HG02763 (cell line): ENCODE results near the gene MGA.

Experiments used
- ATAC-seq: cut with Tn5 transposase; IDR thresholded peaks from one replicate; pipeline ENCODE4 v1.9.1; 2021; ENCODE audit warnings: mild to moderate bottlenecking, moderate library complexity; ENCODE audit not compliant: unreplicated experiment

MGA gene

DNA sequence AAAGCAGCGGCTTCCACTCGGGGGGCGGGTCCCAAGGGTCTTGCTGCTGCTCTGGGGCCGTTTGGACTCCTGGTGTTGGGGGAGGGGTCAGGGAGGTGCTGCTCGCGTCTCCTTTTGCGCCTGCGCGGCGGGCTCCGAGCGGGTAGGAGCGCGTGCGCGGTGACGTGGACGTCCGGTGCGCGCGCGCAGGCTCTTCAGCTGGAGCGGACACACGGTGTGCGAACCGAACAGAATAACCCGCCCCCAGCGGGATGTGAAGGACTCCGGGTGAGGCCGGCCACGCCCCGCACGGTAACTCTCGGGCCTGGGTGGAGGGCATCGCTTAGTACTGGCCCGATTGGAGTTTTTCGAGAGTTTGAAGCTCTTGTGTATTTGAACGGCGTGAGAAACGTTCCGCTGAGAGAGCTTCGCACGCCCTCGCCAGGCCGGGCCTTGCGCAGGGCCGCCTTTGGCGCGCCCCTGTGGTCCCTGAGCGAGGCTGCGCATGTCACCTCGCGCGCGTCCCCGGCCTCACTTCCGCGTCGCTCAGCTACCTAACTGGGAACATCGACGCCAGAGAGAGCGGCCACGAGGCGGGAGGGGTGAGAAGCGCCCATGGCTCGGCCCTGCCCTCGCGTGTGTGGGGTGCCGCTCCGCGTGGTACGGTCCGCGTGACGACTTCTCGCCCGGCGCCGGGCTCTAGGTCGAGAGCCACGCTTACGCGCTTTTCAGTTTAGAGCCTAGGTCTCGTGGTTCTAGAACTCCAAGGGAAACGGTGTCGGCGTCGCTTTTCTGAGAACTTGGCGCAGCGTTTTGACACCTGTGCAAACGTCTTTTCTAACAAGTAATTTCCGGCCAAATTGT lies at the start of gene MGA:
TSS of gene MGA (plus strand) at position 171 of the 843 bp plus-strand sequence.
- ATAC-seq: peak; percentile 71

DNA sequence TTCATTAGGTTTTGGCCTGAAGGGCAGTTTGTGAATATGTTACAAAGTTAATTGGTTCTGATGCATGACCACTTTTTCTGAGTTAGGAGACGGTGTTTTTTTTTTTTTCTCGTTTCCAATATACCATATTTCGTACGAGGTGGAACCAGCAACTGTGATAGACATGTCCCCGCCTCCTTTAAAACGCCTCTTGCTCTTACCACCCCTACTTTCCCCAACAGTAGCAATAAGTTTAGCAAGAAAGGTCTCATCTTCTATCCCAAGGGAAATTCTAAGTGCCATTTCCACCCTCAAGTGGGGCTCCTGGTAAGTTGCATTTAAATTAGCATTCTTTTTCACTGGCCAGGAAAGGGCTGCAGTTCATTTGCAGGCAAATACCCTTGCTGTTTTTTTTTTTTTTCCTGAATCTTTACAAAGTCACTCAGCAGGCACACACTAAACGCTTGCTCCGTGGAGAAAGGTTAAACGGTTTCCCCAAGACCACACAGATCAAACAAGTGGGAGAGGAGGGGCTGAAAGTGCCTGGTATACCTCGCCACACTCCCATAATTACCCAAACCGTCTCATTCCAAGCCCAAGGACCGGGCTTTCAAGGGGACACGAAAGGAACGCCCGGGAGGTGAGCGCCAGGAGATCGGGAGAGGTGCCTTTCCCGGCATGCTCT lies 39.5 kb upstream of the MGA start:
- ATAC-seq: no peak

GRCh38 chr15:41621200-41622193 lies 38.7 kb upstream of the MGA start:
- peak; percentile 45 for ATAC-seq

DNA sequence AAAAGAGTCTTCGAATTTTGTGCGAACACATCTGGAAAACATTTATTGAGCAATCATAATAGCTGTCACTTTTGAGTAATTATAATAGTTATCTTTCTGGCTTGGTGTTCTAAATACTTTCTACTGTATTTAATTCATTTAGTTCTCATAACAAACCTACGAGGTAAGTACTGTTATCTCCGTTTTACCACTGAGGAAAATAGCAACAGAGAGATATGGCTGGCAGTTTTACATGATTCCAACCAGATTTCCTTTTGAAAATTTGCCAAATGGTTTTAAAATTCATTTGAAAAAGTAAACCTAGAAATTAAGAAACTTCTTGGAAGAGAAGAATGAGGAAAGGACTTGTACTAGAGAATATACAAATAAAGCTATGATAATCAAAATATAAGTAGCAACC lies 37.3 kb upstream of the MGA start:
- no peak for ATAC-seq

DNA sequence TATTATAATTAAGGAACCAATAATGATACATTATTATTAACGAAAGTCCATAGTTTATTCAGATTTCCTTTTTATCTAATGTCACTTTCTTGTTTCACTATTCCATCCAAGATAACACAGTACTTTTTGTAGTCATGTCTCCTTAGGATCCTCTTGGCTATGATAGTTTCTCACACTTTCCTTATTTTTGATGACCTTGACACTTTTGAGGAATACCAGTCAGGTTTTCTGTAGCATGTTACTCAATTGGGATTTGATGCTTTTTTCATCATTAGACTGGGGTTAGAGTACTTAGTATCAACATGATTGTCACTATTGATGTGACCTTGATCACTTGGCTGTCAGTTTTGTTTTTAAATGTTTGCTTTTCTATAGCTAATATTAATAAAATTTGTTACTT lies 33.0 kb upstream of the MGA start:
- no peak for ATAC-seq

DNA sequence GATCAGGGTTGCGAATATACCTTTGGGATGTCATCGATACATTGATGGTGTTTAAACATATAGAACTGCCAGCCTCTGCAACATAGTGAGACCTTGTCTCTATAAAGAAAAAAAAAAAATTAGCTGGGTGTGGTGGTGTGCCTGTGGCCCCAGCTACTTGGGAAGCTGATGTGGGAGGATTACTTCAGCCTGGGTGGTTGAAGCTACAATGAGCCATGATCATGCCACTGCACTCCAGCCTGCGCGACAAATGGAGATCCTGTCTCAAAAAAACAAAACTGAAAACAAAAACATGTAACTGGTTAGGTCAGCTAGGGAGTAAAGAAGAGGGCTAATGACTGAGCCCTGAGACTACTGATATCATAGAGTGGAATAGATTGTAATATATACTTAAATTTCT lies 30.7 kb upstream of the MGA start:
- ATAC-seq: no peak

DNA sequence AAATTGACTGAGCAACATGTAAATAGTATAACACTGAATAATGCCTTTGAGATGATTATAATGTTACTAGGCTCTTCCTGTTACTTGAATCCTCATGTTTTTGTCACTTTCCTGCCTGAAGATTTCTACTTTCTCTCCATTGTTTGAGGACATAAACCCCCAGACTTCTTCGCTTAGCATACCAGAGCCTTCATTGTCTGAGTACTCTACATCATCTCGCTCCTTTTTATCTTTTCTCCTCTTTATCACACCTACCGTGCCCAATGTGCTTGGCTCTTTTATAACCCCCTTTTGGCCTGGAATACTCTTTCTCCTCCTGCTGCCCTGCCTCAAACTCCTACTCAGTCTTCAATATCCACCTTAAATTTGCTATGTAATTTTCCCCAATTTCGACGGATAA lies 30.3 kb upstream of the MGA start:
- ATAC-seq: no peak

GRCh38 chr15:41630616-41631217 lies 29.5 kb upstream of the MGA start:
- no peak for ATAC-seq

DNA sequence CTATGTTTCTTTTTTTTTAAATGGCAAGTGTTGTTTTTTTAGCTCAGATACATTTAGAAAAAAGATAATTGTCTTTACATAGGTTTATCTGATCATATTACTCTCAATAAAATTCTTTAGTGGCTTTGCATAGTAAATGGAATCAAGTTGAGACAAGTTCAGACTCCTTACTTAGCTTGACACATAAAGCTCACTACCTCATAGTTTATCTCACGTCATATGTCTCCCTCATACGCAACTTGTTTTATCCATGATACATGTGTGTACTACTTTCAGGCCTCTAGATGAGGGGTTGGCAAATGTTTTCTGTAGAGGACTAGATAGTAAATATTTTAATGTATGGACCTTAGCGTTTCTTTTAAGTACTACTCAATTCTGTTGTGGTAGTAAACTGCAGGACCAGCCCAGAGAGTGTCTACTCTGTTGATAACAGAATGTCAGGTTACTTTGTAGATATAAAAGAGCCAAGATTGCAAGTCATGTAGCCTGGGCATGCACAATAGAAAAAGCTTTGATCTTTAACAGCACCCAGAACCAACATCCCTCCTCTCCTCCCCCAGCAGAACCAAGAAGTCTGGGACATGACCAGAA lies 28.2 kb upstream of the MGA start:
- ATAC-seq: no peak

DNA sequence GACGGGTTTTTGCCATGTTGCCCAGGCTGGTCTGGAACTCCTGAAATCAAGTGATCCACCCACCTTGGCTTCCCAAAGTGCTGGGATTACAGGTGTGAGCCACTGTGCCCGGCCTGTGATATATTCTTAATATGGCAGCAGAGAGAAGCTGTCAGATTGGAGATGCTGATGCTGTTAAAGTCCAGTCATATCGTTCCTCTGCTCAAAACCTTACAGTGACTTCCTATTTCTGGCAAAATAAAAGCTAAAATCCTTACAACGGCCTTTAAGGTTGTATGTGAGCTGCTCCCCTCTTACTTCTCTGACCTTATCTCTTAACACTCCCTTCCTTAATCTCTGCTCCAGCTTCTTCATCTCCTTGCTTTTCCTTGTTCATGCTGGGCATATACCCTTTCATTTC lies 26.6 kb upstream of the MGA start:
- ATAC-seq: no peak

- ATAC-seq: no peak
These were observed 26.1 kb upstream of the MGA start for GRCh38 chr15:41634072-41634626.

DNA sequence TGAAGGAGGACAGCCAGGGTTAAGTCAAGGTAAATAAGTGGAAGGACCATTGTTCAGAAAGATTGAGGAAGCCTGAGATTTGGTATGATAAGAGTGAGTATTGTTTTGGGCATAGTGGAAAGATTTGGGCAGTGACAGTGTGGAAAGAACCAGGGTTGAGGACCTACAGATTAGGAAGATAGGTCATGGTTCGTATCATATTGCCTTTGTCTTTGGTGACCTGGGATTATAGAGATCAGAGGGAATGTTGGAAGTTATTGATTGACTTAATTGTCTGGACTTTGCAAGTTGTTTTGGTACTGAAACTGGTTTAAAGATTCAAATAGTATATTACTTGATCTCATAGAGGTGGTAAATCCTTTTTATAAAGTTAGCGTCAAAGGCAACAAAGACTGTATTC lies 23.1 kb upstream of the MGA start:
- no peak for ATAC-seq

DNA sequence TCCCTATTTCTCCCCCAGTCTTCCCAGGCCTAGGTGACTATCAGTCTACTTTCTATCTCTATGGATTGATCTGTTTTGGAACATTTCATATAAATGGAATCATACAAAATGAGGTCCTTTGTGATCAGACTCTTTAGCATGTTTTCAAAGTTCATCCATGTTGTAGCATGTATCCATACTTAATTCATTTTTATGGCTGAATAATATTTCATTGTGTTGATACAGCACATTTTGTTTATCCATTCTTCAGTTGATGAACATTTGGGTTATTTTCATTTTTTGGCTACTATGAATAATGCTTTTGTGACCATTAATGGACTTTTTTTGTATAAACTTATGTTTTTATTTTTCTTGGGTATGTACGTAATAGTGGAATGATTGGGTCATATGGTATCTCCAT lies 19.2 kb upstream of the MGA start:
- ATAC-seq: no peak

- ATAC-seq: no peak
These were observed 12.9 kb upstream of the MGA start for GRCh38 chr15:41647262-41647661.

DNA sequence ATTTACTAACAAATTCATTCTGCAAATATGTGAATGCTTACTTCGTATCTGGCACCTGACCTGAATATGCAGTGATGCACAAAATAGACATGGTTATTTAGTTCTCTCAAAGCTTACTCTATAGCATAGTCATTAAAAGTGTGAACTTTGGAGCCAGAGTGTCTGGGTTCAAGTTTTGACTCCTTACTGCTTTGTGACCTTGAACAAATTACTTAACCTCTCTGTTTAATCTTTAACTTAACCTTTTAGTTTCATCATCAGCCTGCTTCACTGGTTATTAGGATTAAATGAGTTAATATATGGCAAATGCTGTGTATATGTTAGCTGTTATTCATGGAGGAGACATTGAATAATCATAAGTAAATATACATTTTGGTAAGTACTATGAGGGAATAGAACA lies 12.1 kb upstream of the MGA start:
- ATAC-seq: no peak

GRCh38 chr15:41648770-41649169 lies 11.4 kb upstream of the MGA start:
- no peak for ATAC-seq

DNA sequence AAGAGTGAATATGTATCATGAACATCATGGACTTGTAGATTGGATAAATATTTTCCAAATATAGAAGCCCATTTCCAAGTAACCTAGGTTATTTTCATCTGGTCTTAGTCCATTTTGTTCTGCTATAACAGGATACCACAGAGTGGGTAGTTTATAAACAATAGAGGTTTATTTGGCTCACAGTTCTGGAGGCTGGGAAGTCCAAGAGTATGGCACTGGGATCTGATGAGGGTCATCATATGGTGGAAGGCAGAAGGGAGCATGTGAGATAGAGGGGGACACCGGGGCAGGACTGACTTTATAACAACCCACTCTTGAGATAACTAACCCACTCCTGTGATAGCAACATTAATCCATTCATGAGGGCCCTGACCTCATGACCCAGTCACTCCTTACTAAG lies 9.4 kb upstream of the MGA start:
- no peak for ATAC-seq

GRCh38 chr15:41651373-41651772 lies 8.8 kb upstream of the MGA start:
- no peak for ATAC-seq

- ATAC-seq: no peak
These were observed 6.4 kb upstream of the MGA start for GRCh38 chr15:41653760-41654159.

DNA sequence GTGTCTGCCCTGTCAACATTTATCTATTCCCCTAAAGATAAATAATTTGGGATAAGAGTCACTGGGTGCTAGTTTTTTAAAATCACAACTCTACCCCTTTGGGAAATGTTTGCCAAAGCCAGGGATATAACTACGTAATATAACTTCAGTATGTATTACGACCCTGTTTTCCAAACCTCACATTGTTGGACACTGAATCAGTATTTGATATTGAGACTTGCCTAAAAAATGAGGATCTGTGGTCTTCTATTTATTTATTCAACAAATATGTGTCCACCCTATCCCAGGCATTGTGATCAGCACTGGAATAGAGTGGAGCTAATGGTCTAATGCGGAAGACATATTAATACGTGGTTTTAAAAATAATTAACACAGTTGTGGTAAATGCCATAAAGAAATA lies 4.5 kb upstream of the MGA start:
- ATAC-seq: no peak
